ENCODE measurements around the gene RETSAT.
A peak's percentile ranks its signal among the peaks of the same experiment; 100 is the strongest.

Gene RETSAT

GRCh38 chr2:85357736-85358135 is 3.4 kb upstream of the RETSAT start:
- Histone ChIP-seq H3K4me2 (ENCODE audit: low read length) (no peak overlapping the region), H3K36me3 (replicated peaks; ENCODE audit: low read depth, low read length) (peaks cover 8% of the 10 kb centered on the region), H4K20me1 (ENCODE audit: insufficient read depth, low read length) (no peaks in the 10 kb centered on the region), H3K4me3 (ENCODE audit: low read length) (no peak overlapping the region), H3K9me3 (ENCODE audit: insufficient read depth, low read length) (no peaks in the 10 kb centered on the region), H3K9ac (ENCODE audit: low read length) (no peak overlapping the region), H3K27ac (ENCODE audit: low read length) (no peak overlapping the region), H3K79me2 (ENCODE audit: low read length) (peaks cover 25% of the 10 kb centered on the region), H3K27me3 (ENCODE audit: low read depth, low read length) (no peaks in the 10 kb centered on the region), H2AFZ (ENCODE audit: low read depth, low read length) (no peak overlapping the region), H3K4me1 (ENCODE audit: low read length) (peaks cover 10% of the 10 kb centered on the region)
- TF ChIP-seq CTCF (IDR thresholded peaks at IDR 0.05; ENCODE audit: low read depth, low read length) (no peak), EZH2phosphoT487 (IDR thresholded peaks at IDR 0.05; ENCODE audit: low read depth) (no peak)

GRCh38 chr2:85356186-85356585 is 1.9 kb upstream of the RETSAT start:
- Histone ChIP-seq H3K27ac (ENCODE audit: low read length) (no peak overlapping the region), H3K4me1 (ENCODE audit: low read length) (peaks cover 10% of the 10 kb centered on the region), H3K27me3 (ENCODE audit: low read depth, low read length) (no peaks in the 10 kb centered on the region), H2AFZ (ENCODE audit: low read depth, low read length) (no peak overlapping the region), H3K9ac (ENCODE audit: low read length) (no peak overlapping the region), H3K79me2 (ENCODE audit: low read length) (peaks cover 28% of the 10 kb centered on the region), H3K36me3 (replicated peaks; ENCODE audit: low read depth, low read length) (peaks cover 8% of the 10 kb centered on the region), H3K9me3 (ENCODE audit: insufficient read depth, low read length) (no peaks in the 10 kb centered on the region), H3K4me2 (ENCODE audit: low read length) (no peak overlapping the region), H3K4me3 (ENCODE audit: low read length) (no peak overlapping the region), H4K20me1 (ENCODE audit: insufficient read depth, low read length) (no peaks in the 10 kb centered on the region)
- TF ChIP-seq CTCF (IDR thresholded peaks at IDR 0.05; ENCODE audit: low read depth, low read length): no peak
- TF ChIP-seq EZH2phosphoT487 (IDR thresholded peaks at IDR 0.05; ENCODE audit: low read depth): no peak

- Histone ChIP-seq H3K4me3 (ENCODE audit: low read length) (peak overlapping the region; percentile 94), H2AFZ (ENCODE audit: low read depth, low read length) (no peak overlapping the region), H3K27me3 (ENCODE audit: low read depth, low read length) (no peaks in the 10 kb centered on the region), H3K36me3 (replicated peaks; ENCODE audit: low read depth, low read length) (peaks cover 13% of the 10 kb centered on the region), H3K9ac (ENCODE audit: low read length) (peak overlapping the region; percentile 92; the same call in 1 of the 2 replicates), H3K27ac (ENCODE audit: low read length) (no peak overlapping the region), H3K9me3 (ENCODE audit: insufficient read depth, low read length) (no peaks in the 10 kb centered on the region), H3K79me2 (ENCODE audit: low read length) (peaks cover 28% of the 10 kb centered on the region), H4K20me1 (ENCODE audit: insufficient read depth, low read length) (no peaks in the 10 kb centered on the region), H3K4me1 (ENCODE audit: low read length) (peaks cover 10% of the 10 kb centered on the region), H3K4me2 (ENCODE audit: low read length) (peak overlapping the region; percentile 79)
- no peak for TF ChIP-seq CTCF (IDR thresholded peaks at IDR 0.05; ENCODE audit: low read depth, low read length)
- no peak for TF ChIP-seq EZH2phosphoT487 (IDR thresholded peaks at IDR 0.05; ENCODE audit: low read depth)
Observed at GRCh38 chr2:85355521-85355920, 1.2 kb upstream of the RETSAT start.

GRCh38 chr2:85355073-85355410 is 714 bp upstream of the RETSAT start:
- Histone ChIP-seq H3K27ac (ENCODE audit: low read length) (peak overlapping the region; percentile 28), H2AFZ (ENCODE audit: low read depth, low read length) (peak overlapping the region; percentile 98), H3K27me3 (ENCODE audit: low read depth, low read length) (no peaks in the 10 kb centered on the region), H3K4me1 (ENCODE audit: low read length) (peaks cover 10% of the 10 kb centered on the region), H3K36me3 (replicated peaks; ENCODE audit: low read depth, low read length) (peaks cover 17% of the 10 kb centered on the region), H3K79me2 (ENCODE audit: low read length) (peaks cover 28% of the 10 kb centered on the region), H3K4me3 (ENCODE audit: low read length) (peak overlapping the region; percentile 94), H4K20me1 (ENCODE audit: insufficient read depth, low read length) (no peaks in the 10 kb centered on the region), H3K4me2 (ENCODE audit: low read length) (peak overlapping the region; percentile 79), H3K9me3 (ENCODE audit: insufficient read depth, low read length) (no peaks in the 10 kb centered on the region), H3K9ac (ENCODE audit: low read length) (peak overlapping the region; percentile 92)
- TF ChIP-seq EZH2phosphoT487 (IDR thresholded peaks at IDR 0.05; ENCODE audit: low read depth): no peak
- no peak for TF ChIP-seq CTCF (IDR thresholded peaks at IDR 0.05; ENCODE audit: low read depth, low read length)

Data from OCI-LY3 (cell line).